K562 (cell line): ENCODE data around the gene MAP3K6. TPM values are rescaled to one million over a fixed set of nuclear protein-coding genes. Genes with fewer than 3 reads are reported as not detected.
A peak's percentile ranks its signal among the peaks of the same experiment; 100 is the strongest.

Source experiments
- BCOR ChIP-seq: fragments of 450-650 bp; IDR thresholded peaks from 2 replicates; pipeline ENCODE4 v1.6.1; 2016
- CBX1 ChIP-seq: sonication (generic); IDR thresholded peaks from 2 replicates; pipeline ENCODE4 v1.6.1; 2016; ENCODE audit warnings: antibody characterized with exemption, low read depth, mild to moderate bottlenecking
- DMBX1 ChIP-seq: fragments of 250-450 bp; sonication (Bioruptor Pico); IDR thresholded peaks from 2 replicates; pipeline ENCODE4 v1.8.0; 2022; ENCODE audit warnings: inconsistent platforms, mild to moderate bottlenecking, moderate library complexity, borderline replicate concordance
- E2F8 ChIP-seq: fragments of 450-650 bp; IDR thresholded peaks from 2 replicates; pipeline ENCODE4 v1.7.1; 2018; ENCODE audit warnings: mild to moderate bottlenecking, low read depth; ENCODE audit not compliant: partially characterized antibody
- ERF ChIP-seq: fragments of 450-650 bp; formaldehyde crosslinking; IDR thresholded peaks from 2 replicates; pipeline ENCODE4 v1.4.0; 2020; ENCODE audit warnings: mild to moderate bottlenecking, mixed read lengths
- GTF2E2 ChIP-seq: fragments of 200-800 bp; sonication (Bioruptor generic); IDR thresholded peaks from 2 replicates; pipeline ENCODE4 v1.6.1; 2016; ENCODE audit warnings: missing genetic modification characterization, missing compliant biosample characterization
- MEIS2 ChIP-seq: fragments of 450-650 bp; IDR thresholded peaks from 2 replicates; pipeline ENCODE4 v1.6.1; 2014; ENCODE audit warnings: mild to moderate bottlenecking; ENCODE audit not compliant: partially characterized antibody
- NR2F6 ChIP-seq: fragments of 450-650 bp; formaldehyde crosslinking; IDR thresholded peaks from 2 replicates; pipeline ENCODE4 v1.4.0; 2020; ENCODE audit warnings: mild to moderate bottlenecking
- PCBP1 ChIP-seq: fragments of 200-400 bp; formaldehyde crosslinking; IDR thresholded peaks from 2 replicates; pipeline ENCODE4 v1.6.1; 2018; ENCODE audit warnings: mild to moderate bottlenecking, low read depth, low read length; ENCODE audit not compliant: poor library complexity, severe bottlenecking
- PHF20 ChIP-seq: fragments of 450-650 bp; IDR thresholded peaks from 2 replicates; pipeline ENCODE4 v1.6.1; 2018; ENCODE audit not compliant: partially characterized antibody
- PTTG1 ChIP-seq: fragments of 450-650 bp; IDR thresholded peaks from 2 replicates; pipeline ENCODE4 v1.6.1; 2016; ENCODE audit warnings: low read depth, mild to moderate bottlenecking, missing genetic modification characterization, missing compliant biosample characterization
- TEAD1 ChIP-seq, 2 experiments: fragments of 450-650 bp in 1 of 2; sonication (generic) in 1 of 2; formaldehyde crosslinking; IDR thresholded peaks; 2 replicates each; pipeline versions ENCODE4 v1.4.0 to v1.8.0; 2020 to 2022; ENCODE audit warnings: mild to moderate bottlenecking in 2 of 2, missing genetic modification reagents in 1 of 2
- U2AF1 ChIP-seq: fragments of 200-400 bp; formaldehyde crosslinking; optimal IDR thresholded peaks from 2 replicates; pipeline ENCODE3; 2017; ENCODE audit warnings: mild to moderate bottlenecking, low read depth, low read length, moderate library complexity
- ZBTB9 ChIP-seq: fragments of 450-650 bp; formaldehyde crosslinking; IDR thresholded peaks from 2 replicates; pipeline ENCODE4 v1.4.0; 2020; ENCODE audit warnings: mild to moderate bottlenecking, moderate library complexity
- ZC3H8 ChIP-seq: fragments of 450-650 bp; IDR thresholded peaks from 2 replicates; pipeline ENCODE4 v1.6.1; 2017
- ZNF134 ChIP-seq: fragments of 250-450 bp; sonication (Bioruptor Pico); conservative IDR thresholded peaks from 2 replicates; pipeline ENCODE4 v1.4.0; 2020
- ZNF165 ChIP-seq: fragments of 250-450 bp; sonication (Bioruptor Pico); IDR thresholded peaks from 2 replicates; pipeline ENCODE4 v1.4.0; 2020; ENCODE audit warnings: borderline replicate concordance
- ZNF780A ChIP-seq: fragments of 250-450 bp; sonication (Bioruptor Pico); IDR thresholded peaks from 2 replicates; pipeline ENCODE4 v1.5.0; 2021; ENCODE audit warnings: mild to moderate bottlenecking
- polyA plus RNA-seq, 8 experiments: library from polyadenylated mRNA; depleted of rRNA in 4 of 8; stranded (reverse) in 5 of 8; unstranded in 3 of 8; fragments of >200 nt; fragmentation: Nextera tagmentation in 2 of 8; fragmentation: Illumina TruSeq in 1 of 8; extraction: Ambion mirVana in 2 of 8; extraction: Trizol in 1 of 8; gene quantifications; 2 replicates each; pipeline versions ENCODE4 v1.2.1 to v1.2.3, GENCODE V29; 2011 to 2014; ENCODE audit warnings: inconsistent platforms in 1 of 8, missing spikeins in 1 of 8
- total RNA-seq, 7 experiments: library from RNA; depleted of rRNA in 6 of 7; stranded (reverse); fragments of >200 nt in 6 of 7; fragmentation: Illumina TruSeq in 2 of 7; extraction: Trizol in 2 of 7; gene quantifications; 2 replicates each; pipeline versions ENCODE4 v1.2.1 to v1.2.3, GENCODE V29; 2011 to 2021; ENCODE audit warnings: low replicate concordance in 1 of 7
- TF ChIP-seq, protein P1 (sequence below): fragments of 250-450 bp; sonication (Bioruptor Pico); IDR thresholded peaks from 2 replicates; pipeline ENCODE4 v1.5.0; 2020; ENCODE audit warnings: mild to moderate bottlenecking
- TF ChIP-seq, protein P2 (sequence below): fragments of 450-650 bp; IDR thresholded peaks from 2 replicates; pipeline ENCODE4 v1.6.1; 2016
- TF ChIP-seq, protein P3 (sequence below): fragments of 250-450 bp; sonication (Bioruptor Pico); IDR thresholded peaks from 2 replicates; pipeline ENCODE4 v1.8.0; 2021; ENCODE audit warnings: borderline replicate concordance, mild to moderate bottlenecking, moderate library complexity; ENCODE audit not compliant: poor library complexity, severe bottlenecking

The MAP3K6 gene
- total and polyA plus RNA-seq, 9 of the 15 experiments (the other 6 are each of a cell fraction or from before 2014, with no cell fraction given) = 0.99 to 21.9 (median 7.0) TPM

- TF ChIP-seq, protein P1, sequence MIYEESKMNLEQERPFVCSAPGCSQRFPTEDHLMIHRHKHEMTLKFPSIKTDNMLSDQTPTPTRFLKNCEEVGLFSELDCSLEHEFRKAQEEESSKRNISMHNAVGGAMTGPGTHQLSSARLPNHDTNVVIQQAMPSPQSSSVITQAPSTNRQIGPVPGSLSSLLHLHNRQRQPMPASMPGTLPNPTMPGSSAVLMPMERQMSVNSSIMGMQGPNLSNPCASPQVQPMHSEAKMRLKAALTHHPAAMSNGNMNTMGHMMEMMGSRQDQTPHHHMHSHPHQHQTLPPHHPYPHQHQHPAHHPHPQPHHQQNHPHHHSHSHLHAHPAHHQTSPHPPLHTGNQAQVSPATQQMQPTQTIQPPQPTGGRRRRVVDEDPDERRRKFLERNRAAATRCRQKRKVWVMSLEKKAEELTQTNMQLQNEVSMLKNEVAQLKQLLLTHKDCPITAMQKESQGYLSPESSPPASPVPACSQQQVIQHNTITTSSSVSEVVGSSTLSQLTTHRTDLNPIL = no peak
- TF ChIP-seq PHF20 (peak; percentile 100), PCBP1 (peak; percentile 74), E2F8 (peak; percentile 97), ZNF134 (CRISPR knock-in tag) (no peak), ERF (CRISPR knock-in tag) (0 out of 2 replicates have a peak, but pooled peaks have one; percentile 13), PTTG1 (no peak), ZBTB9 (CRISPR knock-in tag) (peak; percentile 81; the same call in 1 of the 2 replicates), U2AF1 (peak; percentile 99), NR2F6 (CRISPR knock-in tag) (no peak), ZC3H8 (no peak), CBX1 (peak; percentile 87; the same call in 1 of the 2 replicates), GTF2E2 (tag) (peak; percentile 95), BCOR (0 out of 2 replicates have a peak, but pooled peaks have one; percentile 14), ZNF165 (no peak; the same call in 1 of the 2 replicates), TEAD1 (CRISPR knock-in tag; IDR thresholded peaks at IDR 0.05) (peak; percentile 68 to 87; a peak in 3 of 4 replicates), DMBX1 (CRISPR knock-in tag) (0 out of 2 replicates have a peak, but pooled peaks have one; percentile 68), MEIS2 (peak; percentile 24), ZNF780A (CRISPR knock-in tag) (no peak)
- TF ChIP-seq, protein P2, sequence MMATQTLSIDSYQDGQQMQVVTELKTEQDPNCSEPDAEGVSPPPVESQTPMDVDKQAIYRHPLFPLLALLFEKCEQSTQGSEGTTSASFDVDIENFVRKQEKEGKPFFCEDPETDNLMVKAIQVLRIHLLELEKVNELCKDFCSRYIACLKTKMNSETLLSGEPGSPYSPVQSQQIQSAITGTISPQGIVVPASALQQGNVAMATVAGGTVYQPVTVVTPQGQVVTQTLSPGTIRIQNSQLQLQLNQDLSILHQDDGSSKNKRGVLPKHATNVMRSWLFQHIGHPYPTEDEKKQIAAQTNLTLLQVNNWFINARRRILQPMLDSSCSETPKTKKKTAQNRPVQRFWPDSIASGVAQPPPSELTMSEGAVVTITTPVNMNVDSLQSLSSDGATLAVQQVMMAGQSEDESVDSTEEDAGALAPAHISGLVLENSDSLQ = peak; percentile 69
- TF ChIP-seq, protein P3, sequence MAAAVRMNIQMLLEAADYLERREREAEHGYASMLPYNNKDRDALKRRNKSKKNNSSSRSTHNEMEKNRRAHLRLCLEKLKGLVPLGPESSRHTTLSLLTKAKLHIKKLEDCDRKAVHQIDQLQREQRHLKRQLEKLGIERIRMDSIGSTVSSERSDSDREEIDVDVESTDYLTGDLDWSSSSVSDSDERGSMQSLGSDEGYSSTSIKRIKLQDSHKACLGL = peak; percentile 27
These were observed 44.8 kb downstream of the MAP3K6 start, which contains the start of gene TMEM222 (continued) for GRCh38 chr1:27321813-27322568.
